Endodermal cell (in vitro differentiated cells): Measurements from ENCODE around the gene BAIAP2. TPM values are rescaled to one million over a fixed set of nuclear protein-coding genes. Genes with fewer than 3 reads are reported as not detected.
A peak's percentile ranks its signal among the peaks of the same experiment; 100 is the strongest.

ENCODE experiments used
- DNase-seq: peaks from one replicate; pipeline ENCODE4 v3.0.0-alpha.2; 2017
- H3K27ac ChIP-seq: 2 replicates; pipeline ENCODE4 v1.5.1; 2013; ENCODE audit warnings: mild to moderate bottlenecking, low read depth, low read length, moderate library complexity
- H3K27me3 ChIP-seq: 2 replicates; pipeline ENCODE4 v1.6.1; 2013; ENCODE audit warnings: mild to moderate bottlenecking, low read length, moderate library complexity; ENCODE audit not compliant: insufficient read depth, control insufficient read depth, poor library complexity, severe bottlenecking
- H3K36me3 ChIP-seq: 2 replicates; pipeline ENCODE4 v1.7.0; 2013; ENCODE audit warnings: mild to moderate bottlenecking, low read length, moderate library complexity; ENCODE audit not compliant: control insufficient read depth, insufficient read depth
- H3K4me1 ChIP-seq: one replicate; pipeline ENCODE4 v1.7.0; 2013; ENCODE audit warnings: low read length; ENCODE audit not compliant: control insufficient read depth, insufficient read depth
- H3K4me3 ChIP-seq: 2 replicates; pipeline ENCODE4 v1.5.1; 2013; ENCODE audit warnings: mild to moderate bottlenecking, low read length, moderate library complexity
- H3K9ac ChIP-seq: 2 replicates; pipeline ENCODE4 v1.6.1; 2013; ENCODE audit warnings: mild to moderate bottlenecking, low read length, moderate library complexity; ENCODE audit not compliant: poor library complexity, severe bottlenecking; ENCODE audit errors: extremely low read depth
- H3K9me3 ChIP-seq: 2 replicates; pipeline ENCODE4 v1.6.1; 2013; ENCODE audit warnings: mild to moderate bottlenecking, low read length, moderate library complexity; ENCODE audit not compliant: control insufficient read depth
- H3K27ac Mint-ChIP-seq: 2 replicates; pipeline ENCODE4 v1.8.0; 2020; ENCODE audit warnings: mixed read lengths
- H3K27me3 Mint-ChIP-seq: 2 replicates; pipeline ENCODE4 v1.8.0; 2021; ENCODE audit warnings: mild to moderate bottlenecking, mixed read lengths; ENCODE audit not compliant: insufficient read depth
- H3K36me3 Mint-ChIP-seq: 2 replicates; pipeline ENCODE4 v1.8.0; 2020; ENCODE audit warnings: low read depth, mixed read lengths
- H3K4me1 Mint-ChIP-seq: 2 replicates; pipeline ENCODE4 v1.8.0; 2020; ENCODE audit warnings: mixed read lengths
- H3K4me3 Mint-ChIP-seq: 2 replicates; pipeline ENCODE4 v1.8.0; 2020; ENCODE audit warnings: mild to moderate bottlenecking, moderate library complexity, mixed read lengths
- H3K9me3 Mint-ChIP-seq: 2 replicates; pipeline ENCODE4 v1.8.0; 2020; ENCODE audit warnings: mild to moderate bottlenecking, mixed read lengths
- CTCF ChIP-seq: fragments of 200-600 bp; sonication (generic); conservative IDR thresholded peaks from 2 replicates; pipeline ENCODE4 v1.5.0; 2021; ENCODE audit warnings: antibody characterized with exemption, mild to moderate bottlenecking
- WGBS, 2 experiments: methylation state at CpG; one replicate each; pipeline versions ENCODE4 v1.1.5 to v1.1.7; 2013; ENCODE audit warnings: missing lambda C conversion rate in 2 of 2, mixed read lengths in 1 of 2; ENCODE audit not compliant: insufficient coverage in 1 of 2, insufficient read length in 1 of 2; 5-methylcytosine and 5-hydroxymethylcytosine counted together
- total RNA-seq, 2 donors: library from RNA; stranded (reverse); fragmentation: NEBNext Ultra II Directional in 1 of 2; extraction: Animal tissue kit (Norgen Biotek cat#: 25700) in 1 of 2; gene quantifications; 2 replicates in 1 of 2; 3 replicates in 1 of 2; pipeline ENCODE4 v1.2.1, GENCODE V29; 2021

Gene BAIAP2
- total RNA-seq, 2 donors from 2014 or later: 24.9 to 32.7 TPM

- Histone ChIP-seq H3K9me3 (no peaks in the 10 kb centered on the region), H3K36me3 (no peaks in the 10 kb centered on the region), H3K9ac (no peak overlapping the region), H3K27me3 (no peaks in the 10 kb centered on the region), H3K4me3 (no peak overlapping the region), H3K4me1 (no peaks in the 10 kb centered on the region), H3K27ac (no peak overlapping the region)
- H3K4me1 Mint-ChIP-seq: peaks cover 8% of the 10 kb centered on the region
- no peak overlapping the region for H3K27ac Mint-ChIP-seq
- H3K4me3 Mint-ChIP-seq: no peak overlapping the region
- DNase-seq: no peak
- no peaks in the 10 kb centered on the region for H3K36me3 Mint-ChIP-seq
- no peak for TF ChIP-seq CTCF
- no peaks in the 10 kb centered on the region for H3K9me3 Mint-ChIP-seq
- H3K27me3 Mint-ChIP-seq: no peaks in the 10 kb centered on the region
- 93% methylated on average over 8 of the region's 9 CpGs; no CpG with 5 or more reads in 1 of the 2 experiments for WGBS, 2 experiments
Measured at GRCh38 chr17:81045590-81046095, 10.7 kb downstream of the BAIAP2 start.

GRCh38 chr17:81046132-81046769, 11.3 kb downstream of the BAIAP2 start:
- WGBS, 2 experiments: 94 to 97% methylated on average over 12 to 17 of the region's 17 CpGs
- H3K27ac Mint-ChIP-seq: no peak overlapping the region
- H3K36me3 ChIP-seq: no peaks in the 10 kb centered on the region
- DNase-seq: no peak
- H3K27ac ChIP-seq: peak overlapping the region; percentile 17
- no peak overlapping the region for H3K9ac ChIP-seq
- H3K4me3 Mint-ChIP-seq: no peak overlapping the region
- no peak overlapping the region for H3K4me3 ChIP-seq
- H3K9me3 Mint-ChIP-seq: no peaks in the 10 kb centered on the region
- no peak for TF ChIP-seq CTCF
- H3K27me3 ChIP-seq: no peaks in the 10 kb centered on the region
- peaks cover 8% of the 10 kb centered on the region for H3K4me1 Mint-ChIP-seq
- H3K9me3 ChIP-seq: no peaks in the 10 kb centered on the region
- no peaks in the 10 kb centered on the region for H3K4me1 ChIP-seq
- no peaks in the 10 kb centered on the region for H3K27me3 Mint-ChIP-seq
- H3K36me3 Mint-ChIP-seq: no peaks in the 10 kb centered on the region

- no peak overlapping the region for H3K9ac ChIP-seq
- H3K27ac Mint-ChIP-seq: no peak overlapping the region
- H3K36me3 Mint-ChIP-seq: no peaks in the 10 kb centered on the region
- no peak overlapping the region for H3K4me3 ChIP-seq
- H3K36me3 ChIP-seq: no peaks in the 10 kb centered on the region
- no peak overlapping the region for H3K4me3 Mint-ChIP-seq
- H3K27me3 Mint-ChIP-seq: no peaks in the 10 kb centered on the region
- 96% methylated on average over 14 to 18 of the region's 18 CpGs for WGBS, 2 experiments
- no peaks in the 10 kb centered on the region for H3K4me1 ChIP-seq
- H3K9me3 Mint-ChIP-seq: no peaks in the 10 kb centered on the region
- no peak for DNase-seq
- no peak for TF ChIP-seq CTCF
- peak overlapping the region; percentile 17 for H3K27ac ChIP-seq
- H3K27me3 ChIP-seq: no peaks in the 10 kb centered on the region
- H3K9me3 ChIP-seq: no peaks in the 10 kb centered on the region
- peaks cover 8% of the 10 kb centered on the region for H3K4me1 Mint-ChIP-seq
Measured at GRCh38 chr17:81046770-81047359, 11.9 kb downstream of the BAIAP2 start.
